Measurements from ENCODE around the gene ZSWIM8. TPM values are rescaled to one million over a fixed set of nuclear protein-coding genes. Genes with fewer than 3 reads are reported as not detected.
"Not testable (repeated sequence)": the region's sequence is repeated elsewhere in the genome, so short reads cannot be mapped to it uniquely, and the experiment has no call there.

ZSWIM8 gene
- polyA plus RNA-seq, 12 donors, result 53.3 to 172 (median 69.1) TPM; not detected in 1

- DNase-seq, result no peak
Observed at GRCh38 chr10:73810735-73811465, 25.5 kb downstream of the ZSWIM8 start.

- no peak for DNase-seq
Observed at GRCh38 chr10:73812657-73813056, 27.3 kb downstream of the ZSWIM8 start.

DNA sequence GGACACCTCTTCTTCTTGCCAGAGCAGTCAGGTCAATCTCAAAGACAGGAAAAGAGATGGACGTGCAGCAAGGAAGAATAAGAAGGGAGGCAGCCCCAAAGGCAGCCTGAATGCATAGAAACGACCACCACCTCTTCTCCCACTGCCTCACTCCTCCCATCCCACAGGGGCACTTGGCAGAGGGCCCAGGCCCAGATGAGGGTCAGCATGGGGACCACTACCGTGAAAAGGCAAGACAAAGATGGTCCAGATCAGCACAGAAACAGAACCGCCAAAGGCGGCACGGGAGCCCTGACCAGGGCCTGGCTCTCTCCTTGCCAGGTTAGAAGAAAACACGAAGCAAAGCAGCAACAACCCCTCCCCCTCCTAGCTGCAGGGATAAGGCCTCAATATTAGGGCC is 27.9 kb downstream of the ZSWIM8 start:
- DNase-seq, result no peak

DNA sequence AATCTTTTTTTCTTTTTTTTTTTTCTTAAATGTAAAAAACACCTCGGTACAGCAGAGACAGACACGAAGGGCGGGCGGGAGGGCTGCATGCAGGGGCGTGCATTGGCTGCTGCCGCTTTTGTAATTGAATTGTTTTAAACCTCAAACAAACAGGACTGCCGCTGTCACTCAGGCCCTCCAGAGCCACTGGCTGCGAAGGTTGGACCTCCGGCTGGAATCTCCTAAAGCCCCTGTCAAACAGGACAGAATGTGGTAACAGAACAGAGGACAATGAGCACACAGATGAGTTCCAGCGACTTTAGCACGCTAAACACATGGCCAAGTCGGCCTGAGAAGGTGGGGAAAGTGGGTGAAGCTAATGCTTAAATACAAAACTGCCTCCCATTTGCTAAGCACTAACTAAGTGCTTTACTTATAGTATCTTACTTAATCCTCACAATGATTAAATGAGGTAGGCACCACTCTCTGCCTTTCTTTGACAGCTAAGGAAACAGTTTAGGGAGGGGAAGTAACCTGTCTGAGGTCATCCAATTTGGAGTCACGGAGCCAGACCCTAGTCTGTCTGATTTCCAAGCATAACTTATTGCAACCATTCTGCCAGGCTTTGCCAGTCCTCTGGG is 29.0 kb downstream of the ZSWIM8 start:
- no peak for DNase-seq

- no peak for DNase-seq
Observed at GRCh38 chr10:73814896-73815718, 29.7 kb downstream of the ZSWIM8 start.

DNA sequence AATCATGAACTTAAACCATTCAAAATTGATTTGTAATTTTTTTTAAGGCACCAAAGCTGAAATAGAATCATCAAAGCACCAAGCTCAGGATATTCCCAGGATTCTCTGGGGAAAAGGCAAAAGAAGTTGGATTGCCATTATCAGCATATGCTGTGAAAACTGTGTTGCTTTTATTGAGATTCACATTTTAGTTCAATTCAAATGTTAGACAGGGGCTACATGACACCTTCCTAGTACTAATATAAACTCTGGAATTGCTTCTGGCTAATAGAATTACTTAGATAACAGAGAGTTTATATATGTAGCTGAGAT is 30.3 kb downstream of the ZSWIM8 start:
- no peak for DNase-seq

- no peak for DNase-seq
Observed at GRCh38 chr10:73816917-73817729, 31.7 kb downstream of the ZSWIM8 start.

DNA sequence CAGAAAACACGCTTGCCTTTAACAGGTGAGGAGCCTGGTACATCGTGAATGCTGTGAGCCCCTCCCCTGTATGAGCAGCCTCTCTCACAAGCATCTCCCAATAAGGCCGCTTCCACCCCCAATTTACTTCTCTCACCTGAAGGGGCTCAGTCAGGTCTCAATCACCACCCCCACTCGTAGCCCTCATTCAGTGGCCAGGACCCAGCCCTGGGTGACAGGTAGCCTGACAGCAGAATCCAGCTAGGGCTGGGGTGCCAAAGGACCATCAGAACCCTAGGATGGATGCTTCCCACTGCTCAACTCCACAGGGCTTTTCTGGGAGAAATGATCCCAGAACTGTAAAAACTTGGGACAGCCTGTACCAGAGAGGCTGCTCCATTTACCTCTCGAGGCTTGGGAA is 32.4 kb downstream of the ZSWIM8 start:
- DNase-seq, result no peak

DNA sequence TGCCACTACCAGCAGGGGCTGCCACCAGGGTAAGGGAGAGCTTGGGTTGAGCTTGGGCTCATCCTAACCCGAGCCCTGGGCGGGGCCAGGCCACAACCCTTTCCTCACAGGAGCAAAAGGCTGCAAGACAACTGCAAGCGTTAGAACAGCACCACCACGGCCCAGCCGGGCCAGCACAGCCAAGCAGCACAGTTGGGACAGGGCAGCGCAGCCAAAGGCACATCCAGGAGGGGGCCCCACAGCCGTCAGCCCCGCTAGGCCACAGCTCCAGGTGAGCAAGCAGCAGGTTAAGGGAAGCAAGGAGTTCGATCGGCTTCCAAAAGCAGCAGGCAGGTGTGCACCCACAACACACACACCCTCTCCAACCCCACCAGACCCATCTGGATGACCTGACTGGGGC is 33.0 kb downstream of the ZSWIM8 start:
- no peak for DNase-seq

DNA sequence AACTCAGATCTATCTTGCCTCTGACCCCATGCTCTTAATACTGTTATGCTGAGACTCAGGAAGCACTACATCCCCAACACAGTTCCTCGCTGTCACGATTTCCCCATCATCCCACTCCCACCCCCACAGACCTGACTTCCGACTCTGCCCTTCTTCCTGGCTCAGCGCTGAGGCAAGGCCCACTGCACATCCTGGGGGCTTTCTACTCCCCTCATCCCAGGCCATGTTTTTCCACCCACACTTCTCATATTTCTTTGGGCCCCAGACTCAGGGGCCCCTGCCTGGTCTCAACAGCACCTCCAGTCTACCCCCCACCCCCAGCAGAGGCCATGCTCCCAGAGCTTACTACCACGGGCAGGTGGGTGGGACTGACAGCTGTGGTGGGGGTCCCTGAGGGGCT is 33.7 kb downstream of the ZSWIM8 start:
- no peak for DNase-seq

DNA sequence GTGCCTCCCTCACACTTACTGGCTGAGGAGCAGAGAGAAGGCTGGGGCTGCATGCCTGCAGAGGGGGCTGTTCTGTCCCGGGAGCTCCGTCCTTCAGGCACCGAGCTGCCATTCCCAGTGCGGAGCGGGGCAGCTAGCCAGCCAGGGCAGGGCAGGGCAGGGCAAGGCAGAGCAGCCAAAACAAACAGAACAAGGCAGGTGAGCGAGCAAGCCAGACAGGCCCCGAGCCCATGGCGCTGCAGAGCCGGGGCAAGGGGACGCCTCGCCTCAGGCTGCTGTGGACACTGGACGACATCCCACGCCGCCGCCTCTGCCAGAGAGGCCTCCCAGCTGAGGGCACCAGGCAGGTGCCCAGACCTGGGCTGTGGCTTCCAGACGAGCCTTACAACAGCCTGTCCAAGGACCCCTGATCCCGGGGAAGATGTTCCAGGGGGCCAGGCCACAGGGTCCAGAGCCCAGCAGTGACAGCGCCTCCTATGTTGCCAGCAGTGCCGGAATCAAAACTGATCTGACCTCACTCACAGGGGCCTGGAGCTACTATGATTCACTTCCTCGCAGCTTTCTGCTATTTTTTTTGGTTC is 34.2 kb downstream of the ZSWIM8 start:
- DNase-seq, result no peak

DNA sequence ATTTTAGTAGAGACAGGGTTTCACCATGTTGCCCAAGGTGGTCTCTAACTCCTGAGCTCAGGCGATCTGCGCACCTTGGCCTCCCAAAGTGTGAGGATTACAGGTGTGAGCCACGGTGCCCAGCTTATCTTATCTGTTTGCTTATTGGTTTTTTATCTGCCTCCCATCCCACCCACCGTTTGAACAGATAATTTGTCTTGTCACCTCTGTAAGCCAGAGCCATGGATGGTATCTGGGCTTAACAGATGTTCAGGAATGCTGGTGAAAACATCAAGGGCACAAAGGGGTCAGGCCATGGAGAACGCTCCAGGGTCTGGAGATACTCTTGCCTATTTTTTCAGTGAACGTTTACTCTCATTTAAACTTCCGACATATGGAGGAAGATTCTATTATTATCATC is 38.0 kb downstream of the ZSWIM8 start:
- no peak for DNase-seq

- no peak for DNase-seq
Observed at GRCh38 chr10:73824146-73824725, 38.8 kb downstream of the ZSWIM8 start.

- no peak for DNase-seq
Observed at GRCh38 chr10:73827346-73828089, 42.1 kb downstream of the ZSWIM8 start.

DNA sequence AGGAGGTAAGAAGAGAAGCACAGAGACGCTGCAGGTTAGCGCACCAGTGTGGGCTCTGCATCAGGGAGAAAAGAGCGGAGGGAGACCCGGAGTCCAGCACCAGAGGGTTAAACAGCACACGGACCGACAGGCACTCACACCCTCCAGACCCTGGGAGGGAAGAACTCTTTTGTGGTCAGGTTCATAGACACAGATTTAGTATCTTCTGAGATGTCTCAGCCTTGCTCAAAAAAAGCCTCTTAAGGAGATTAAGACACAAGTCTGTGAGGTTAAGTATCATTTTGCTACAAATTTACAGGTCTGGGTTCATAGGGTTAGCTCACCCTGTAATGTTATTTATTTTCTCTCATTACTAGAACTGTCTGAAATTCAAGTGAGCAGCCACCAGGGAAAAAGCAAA is 42.8 kb downstream of the ZSWIM8 start:
- no peak for DNase-seq

GRCh38 chr10:73829090-73829489 is 43.7 kb downstream of the ZSWIM8 start:
- not testable (repeated sequence) for DNase-seq

GRCh38 chr10:73836427-73836980 is 51.1 kb downstream of the ZSWIM8 start:
- no peak for DNase-seq

- no peak for DNase-seq
Observed at GRCh38 chr10:73837072-73837471, 51.7 kb downstream of the ZSWIM8 start.

GRCh38 chr10:73838008-73838567 is 52.7 kb downstream of the ZSWIM8 start:
- no peak for DNase-seq

DNA sequence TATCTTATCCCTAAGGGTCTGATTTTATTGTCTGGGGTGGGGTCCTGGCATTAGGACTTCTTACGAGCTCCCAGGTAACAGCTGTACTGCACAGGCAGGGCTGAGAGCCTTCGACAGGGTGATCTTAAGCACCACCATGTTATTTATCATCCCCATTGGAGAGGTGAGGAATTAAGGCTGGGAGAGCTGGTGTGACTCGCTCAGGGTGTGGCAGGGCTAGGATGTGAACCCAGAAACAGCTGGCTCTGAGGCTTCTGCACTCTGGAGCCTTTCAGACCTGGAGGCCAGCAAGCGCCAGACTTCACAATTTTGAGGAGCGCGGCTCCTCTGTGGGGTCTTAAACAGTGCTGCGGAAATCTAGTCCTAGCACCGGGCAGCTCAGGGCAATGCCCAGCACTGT is 53.4 kb downstream of the ZSWIM8 start:
- no peak for DNase-seq
